Stomach smooth muscle (tissue), 2 donors: ENCODE data around the gene SMARCD1.

Source experiments
- H3K27ac ChIP-seq: one replicate; pipeline ENCODE4 v1.7.0; 2013; ENCODE audit warnings: mild to moderate bottlenecking, low read length, inconsistent platforms
- H3K27me3 ChIP-seq, 2 donors: one replicate each; pipeline ENCODE4 v1.7.0; 2013; ENCODE audit warnings: low read length in 2 of 2; ENCODE audit not compliant: insufficient read depth in 2 of 2, control insufficient read depth in 1 of 2
- H3K36me3 ChIP-seq, 2 donors: one replicate each; pipeline ENCODE4 v1.7.0; 2013; ENCODE audit warnings: low read length in 2 of 2; ENCODE audit not compliant: control insufficient read depth in 2 of 2, insufficient read depth in 2 of 2
- H3K4me1 ChIP-seq: one replicate; pipeline ENCODE4 v1.7.0; 2013; ENCODE audit warnings: low read length; ENCODE audit not compliant: control insufficient read depth, insufficient read depth
- H3K4me3 ChIP-seq, 2 donors: one replicate each; pipeline ENCODE4 v1.7.0; 2013; ENCODE audit warnings: low read length in 2 of 2
- H3K9ac ChIP-seq, 2 donors: one replicate each; pipeline ENCODE4 v1.7.0; 2013; ENCODE audit warnings: low read length in 2 of 2, mild to moderate bottlenecking in 1 of 2
- H3K9me3 ChIP-seq, 2 donors: one replicate each; pipeline ENCODE4 v1.7.0; 2013; ENCODE audit warnings: low read length in 2 of 2; ENCODE audit not compliant: control insufficient read depth in 2 of 2
- donor health status: healthy.
- donor health status: Pancreatic carcinoma.

The SMARCD1 gene

GRCh38 chr12:50084775-50085614, at the start of gene SMARCD1:
TSS of gene SMARCD1 (plus strand) at chr12:50085342. CDS start at chr12:50085370, 28 bp downstream.
- H3K4me3 ChIP-seq = peak within 1 kb of the TSS; percentile 76 to 91
- peak within 1 kb of the TSS; percentile 84 for H3K27ac ChIP-seq
- H3K4me1 ChIP-seq = peaks cover 5% of the 10 kb centered on the region
- H3K36me3 ChIP-seq = peaks cover 26 to 32% of the 10 kb centered on the region in 2 donors
- peak within 1 kb of the TSS; percentile 80 to 91 for H3K9ac ChIP-seq
- H3K27me3 ChIP-seq = no peaks in the 10 kb centered on the region
- no peaks in the 10 kb centered on the region for H3K9me3 ChIP-seq

GRCh38 chr12:50038336-50038735, 46.8 kb upstream of the SMARCD1 start:
- H3K4me1 ChIP-seq = no peaks in the 10 kb centered on the region
- no peak overlapping the region for H3K4me3 ChIP-seq
- no peaks in the 10 kb centered on the region for H3K27me3 ChIP-seq
- H3K9ac ChIP-seq = no peak overlapping the region
- H3K36me3 ChIP-seq = no peaks in the 10 kb centered on the region
- H3K9me3 ChIP-seq = no peaks in the 10 kb centered on the region
- no peak overlapping the region for H3K27ac ChIP-seq

GRCh38 chr12:50039151-50039835, 45.8 kb upstream of the SMARCD1 start:
- H3K9me3 ChIP-seq = no peaks in the 10 kb centered on the region
- H3K36me3 ChIP-seq = no peaks in the 10 kb centered on the region
- H3K27me3 ChIP-seq = no peaks in the 10 kb centered on the region
- H3K27ac ChIP-seq = no peak overlapping the region
- H3K4me1 ChIP-seq = no peaks in the 10 kb centered on the region
- H3K9ac ChIP-seq = no peak overlapping the region
- no peak overlapping the region for H3K4me3 ChIP-seq

DNA sequence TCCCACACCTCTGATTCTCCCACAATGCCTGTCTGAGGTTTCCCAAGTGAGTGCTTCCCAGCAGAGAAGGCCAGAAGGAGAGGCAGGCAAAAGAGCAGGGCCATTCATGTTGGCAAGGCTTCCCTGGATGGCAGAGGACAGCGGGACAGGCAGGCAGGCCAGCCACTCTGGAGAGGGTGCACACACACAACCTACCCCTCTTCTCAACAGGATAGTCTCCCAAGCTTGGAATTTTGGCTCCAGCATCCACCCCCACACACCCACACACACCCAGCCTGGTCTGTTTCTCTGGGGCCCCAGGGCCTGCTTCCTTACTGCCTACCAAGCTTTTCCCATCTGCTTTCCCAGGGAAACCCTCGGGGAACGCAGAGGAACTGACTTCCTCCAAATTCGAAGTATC, 44.5 kb upstream of the SMARCD1 start:
- no peaks in the 10 kb centered on the region for H3K9me3 ChIP-seq
- H3K36me3 ChIP-seq = no peaks in the 10 kb centered on the region

GRCh38 chr12:50041062-50041860, 43.9 kb upstream of the SMARCD1 start:
- no peak overlapping the region for H3K4me3 ChIP-seq
- no peaks in the 10 kb centered on the region for H3K36me3 ChIP-seq
- no peaks in the 10 kb centered on the region for H3K4me1 ChIP-seq
- H3K9me3 ChIP-seq = no peaks in the 10 kb centered on the region
- H3K9ac ChIP-seq = no peak overlapping the region
- no peaks in the 10 kb centered on the region for H3K27me3 ChIP-seq
- no peak overlapping the region for H3K27ac ChIP-seq

More for the DNA sequence above, 44.5 kb upstream of the SMARCD1 start:
- H3K27me3 ChIP-seq = no peaks in the 10 kb centered on the region
- no peak overlapping the region for H3K9ac ChIP-seq
- no peak overlapping the region for H3K27ac ChIP-seq
- H3K4me1 ChIP-seq = no peaks in the 10 kb centered on the region
- H3K4me3 ChIP-seq = no peak overlapping the region

DNA sequence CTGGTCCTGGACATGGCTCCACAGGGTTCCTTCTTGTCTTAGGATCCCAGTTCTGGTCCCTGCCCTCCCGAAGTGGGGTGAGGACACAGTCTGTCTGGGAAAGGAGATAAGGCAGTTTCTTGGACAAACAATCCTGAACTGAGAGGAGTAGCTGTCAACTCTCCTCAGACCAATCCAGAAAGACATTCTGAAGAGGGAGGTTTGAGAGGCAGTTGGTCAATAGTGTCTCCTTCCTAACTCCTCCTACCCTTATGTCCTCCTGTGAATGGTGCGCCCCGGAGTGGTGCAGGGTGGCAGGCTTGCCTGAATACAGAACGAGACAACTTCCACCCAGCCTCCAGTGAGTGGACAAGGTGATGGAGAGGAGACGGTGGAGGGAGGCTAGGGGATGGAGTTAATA, 43.2 kb upstream of the SMARCD1 start:
- Histone ChIP-seq H3K4me3 (no peak overlapping the region), H3K9ac (no peak overlapping the region), H3K9me3 (no peaks in the 10 kb centered on the region), H3K4me1 (no peaks in the 10 kb centered on the region), H3K27ac (no peak overlapping the region), H3K27me3 (no peaks in the 10 kb centered on the region), H3K36me3 (no peaks in the 10 kb centered on the region)

GRCh38 chr12:50042693-50043092, 42.4 kb upstream of the SMARCD1 start:
- Histone ChIP-seq H3K27ac (no peak overlapping the region), H3K27me3 (no peaks in the 10 kb centered on the region), H3K4me3 (no peak overlapping the region), H3K9me3 (no peaks in the 10 kb centered on the region), H3K9ac (no peak overlapping the region), H3K4me1 (no peaks in the 10 kb centered on the region), H3K36me3 (no peaks in the 10 kb centered on the region)

DNA sequence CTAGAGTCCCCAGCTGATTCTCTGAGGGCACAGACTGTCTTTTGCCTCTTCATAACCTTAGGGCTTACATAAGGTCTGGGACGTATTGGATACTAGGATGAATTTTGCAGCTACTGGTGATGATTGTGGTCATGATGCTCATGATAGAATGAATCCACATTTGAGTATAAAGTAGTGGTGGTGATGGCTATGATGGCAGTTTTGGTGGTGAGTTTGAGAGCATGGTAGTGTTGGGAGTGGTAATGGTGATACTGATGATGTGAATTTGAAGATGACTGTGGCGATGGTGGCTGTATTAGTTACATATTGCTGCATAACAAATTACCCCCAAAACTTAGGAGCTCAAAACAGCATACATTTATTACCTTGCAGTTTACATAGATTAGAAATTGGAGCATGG, 41.8 kb upstream of the SMARCD1 start:
- Histone ChIP-seq H3K9ac (no peak overlapping the region), H3K36me3 (no peaks in the 10 kb centered on the region), H3K4me1 (no peaks in the 10 kb centered on the region), H3K27me3 (no peaks in the 10 kb centered on the region), H3K9me3 (no peaks in the 10 kb centered on the region), H3K27ac (no peak overlapping the region), H3K4me3 (no peak overlapping the region)

GRCh38 chr12:50043854-50044253, 41.3 kb upstream of the SMARCD1 start:
- Histone ChIP-seq H3K27ac (no peak overlapping the region), H3K4me1 (no peaks in the 10 kb centered on the region), H3K9ac (no peak overlapping the region), H3K27me3 (no peaks in the 10 kb centered on the region), H3K9me3 (no peaks in the 10 kb centered on the region), H3K36me3 (no peaks in the 10 kb centered on the region), H3K4me3 (no peak overlapping the region)

GRCh38 chr12:50047693-50048250, 37.4 kb upstream of the SMARCD1 start:
- Histone ChIP-seq H3K4me1 (peaks cover 2% of the 10 kb centered on the region), H3K27ac (no peak overlapping the region), H3K27me3 (peaks cover 0 to 6% of the 10 kb centered on the region in 2 donors), H3K9me3 (no peaks in the 10 kb centered on the region), H3K9ac (no peak overlapping the region), H3K4me3 (no peak overlapping the region), H3K36me3 (no peaks in the 10 kb centered on the region)
